HG03159 (cell line): Measurements from ENCODE around the gene PTCH2.
"Not testable (repeated sequence)": the region's sequence is repeated elsewhere in the genome, so short reads cannot be mapped to it uniquely, and the experiment has no call there.

Source experiments
- ATAC-seq: cut with Tn5 transposase; IDR thresholded peaks from one replicate; pipeline ENCODE4 v1.9.1; 2021; ENCODE audit warnings: mild to moderate bottlenecking, moderate library complexity; ENCODE audit not compliant: unreplicated experiment

Gene PTCH2

DNA sequence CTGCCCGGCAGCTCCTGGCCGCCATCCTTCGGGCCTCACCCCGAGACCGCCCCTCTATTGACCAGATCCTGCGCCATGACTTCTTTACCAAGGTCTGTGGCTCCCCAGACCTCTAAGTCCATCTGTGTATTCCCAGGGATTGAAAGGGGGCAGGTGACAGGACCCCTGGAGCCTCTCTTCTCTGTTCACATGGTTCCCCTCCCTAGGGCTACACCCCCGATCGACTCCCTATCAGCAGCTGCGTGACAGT lies 40.1 kb downstream of the PTCH2 start:
- no peak for ATAC-seq

DNA sequence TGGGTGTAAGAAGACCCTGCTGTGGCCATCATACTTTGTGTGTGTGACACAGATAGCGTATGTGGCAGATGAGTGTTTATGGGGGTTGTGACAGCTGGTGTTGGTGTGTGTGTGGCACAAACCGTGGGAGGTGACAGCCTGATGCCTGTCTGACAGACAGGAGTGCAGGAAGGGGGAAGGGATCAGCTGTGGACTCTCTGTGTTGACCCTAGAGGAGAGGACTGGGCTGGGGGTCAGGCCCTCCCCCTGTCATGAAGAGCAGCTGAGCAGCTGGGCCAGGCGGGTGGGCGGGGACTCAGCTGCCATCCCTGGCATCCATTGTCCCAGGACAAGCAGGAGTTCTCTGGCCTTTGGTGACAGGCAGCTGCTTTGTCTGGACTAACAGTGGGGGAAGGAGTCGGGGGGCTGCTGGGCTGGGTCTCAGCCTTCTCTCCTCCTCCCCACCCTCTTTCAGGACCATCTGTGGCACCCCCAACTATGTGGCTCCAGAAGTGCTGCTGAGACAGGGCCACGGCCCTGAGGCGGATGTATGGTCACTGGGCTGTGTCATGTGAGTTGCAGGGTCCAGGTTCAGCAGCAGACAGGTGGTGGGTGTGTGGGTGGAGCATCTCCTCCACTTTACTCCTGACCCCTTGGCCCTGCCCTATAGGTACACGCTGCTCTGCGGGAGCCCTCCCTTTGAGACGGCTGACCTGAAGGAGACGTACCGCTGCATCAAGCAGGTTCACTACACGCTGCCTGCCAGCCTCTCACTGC lies 40.6 kb downstream of the PTCH2 start:
- no peak for ATAC-seq

DNA sequence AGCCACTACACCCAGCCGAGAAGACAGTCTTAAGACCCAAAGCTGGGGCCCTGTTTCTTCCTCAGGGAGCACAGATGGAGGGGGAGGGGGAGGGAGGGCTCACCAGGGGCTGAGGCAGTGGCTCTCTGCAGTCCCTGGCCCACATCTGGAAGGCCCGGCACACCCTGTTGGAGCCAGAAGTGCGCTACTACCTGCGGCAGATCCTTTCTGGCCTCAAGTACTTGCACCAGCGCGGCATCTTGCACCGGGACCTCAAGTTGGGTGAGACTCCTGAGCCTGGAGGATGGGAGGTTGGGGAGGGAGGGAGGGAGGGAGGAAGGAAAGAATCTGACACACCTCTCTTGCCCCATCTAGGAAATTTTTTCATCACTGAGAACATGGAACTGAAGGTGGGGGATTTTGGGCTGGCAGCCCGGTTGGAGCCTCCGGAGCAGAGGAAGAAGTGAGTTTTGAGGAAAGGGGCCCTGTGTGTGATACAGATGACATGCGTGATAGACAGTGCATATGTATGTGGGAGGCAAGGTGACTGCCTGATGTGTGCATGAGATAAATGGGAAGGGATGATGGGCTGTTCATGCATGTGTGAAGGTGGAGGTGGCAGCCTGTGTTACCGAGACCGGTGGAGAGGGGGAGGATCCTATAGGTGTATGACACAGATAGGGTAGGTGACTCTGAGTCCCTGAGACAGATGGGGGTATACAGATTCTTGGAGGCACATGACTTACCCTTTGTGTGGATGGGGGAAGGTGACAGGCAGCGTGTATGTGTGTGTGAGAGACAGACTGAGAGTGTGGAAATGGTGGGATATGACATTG lies 41.4 kb downstream of the PTCH2 start:
- no peak for ATAC-seq

DNA sequence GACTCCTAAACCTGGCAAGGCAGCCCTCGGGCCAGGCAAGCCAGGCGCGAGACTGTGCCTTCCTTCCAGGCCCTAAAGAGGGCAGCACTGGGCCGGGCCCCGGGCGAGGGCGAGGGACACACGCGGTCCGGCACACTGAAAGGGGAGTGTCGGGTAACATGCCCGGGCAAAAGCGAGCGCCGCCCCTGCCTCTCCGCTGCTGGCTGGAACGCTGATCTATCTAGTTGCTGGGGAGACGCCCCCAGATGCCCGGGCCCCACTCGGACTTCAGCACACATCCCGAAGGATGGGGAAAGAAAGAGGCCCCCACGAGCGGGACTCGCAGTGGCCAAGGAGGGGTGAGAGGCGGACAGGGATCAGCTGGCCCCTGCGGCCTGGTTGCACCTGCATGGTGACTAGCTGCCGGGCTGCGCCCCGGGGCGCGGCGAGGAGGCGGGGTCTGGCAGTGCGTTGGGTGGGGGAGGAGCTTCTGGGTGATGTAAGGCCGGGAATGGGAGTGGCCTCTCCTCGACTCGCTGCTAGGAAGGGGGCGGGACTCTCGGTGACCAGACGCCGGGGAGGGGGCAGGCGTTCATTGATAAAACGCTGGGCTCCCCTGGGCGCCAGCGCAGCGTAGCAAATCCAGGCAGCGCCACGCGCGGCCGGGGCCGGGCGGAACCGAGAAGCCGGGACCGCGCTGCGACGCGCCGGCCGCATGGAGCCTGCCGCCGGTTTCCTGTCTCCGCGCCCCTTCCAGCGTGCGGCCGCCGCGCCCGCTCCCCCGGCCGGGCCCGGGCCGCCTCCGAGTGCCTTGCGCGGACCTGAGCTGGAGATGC lies 43.1 kb downstream of the PTCH2 start, which contains the start of gene PLK3:
PLK3 (plus strand) TSS at position 608 of the 815 bp plus-strand sequence; CDS start at position 695, 87 bp downstream.
- ATAC-seq, result peak; percentile 78

DNA sequence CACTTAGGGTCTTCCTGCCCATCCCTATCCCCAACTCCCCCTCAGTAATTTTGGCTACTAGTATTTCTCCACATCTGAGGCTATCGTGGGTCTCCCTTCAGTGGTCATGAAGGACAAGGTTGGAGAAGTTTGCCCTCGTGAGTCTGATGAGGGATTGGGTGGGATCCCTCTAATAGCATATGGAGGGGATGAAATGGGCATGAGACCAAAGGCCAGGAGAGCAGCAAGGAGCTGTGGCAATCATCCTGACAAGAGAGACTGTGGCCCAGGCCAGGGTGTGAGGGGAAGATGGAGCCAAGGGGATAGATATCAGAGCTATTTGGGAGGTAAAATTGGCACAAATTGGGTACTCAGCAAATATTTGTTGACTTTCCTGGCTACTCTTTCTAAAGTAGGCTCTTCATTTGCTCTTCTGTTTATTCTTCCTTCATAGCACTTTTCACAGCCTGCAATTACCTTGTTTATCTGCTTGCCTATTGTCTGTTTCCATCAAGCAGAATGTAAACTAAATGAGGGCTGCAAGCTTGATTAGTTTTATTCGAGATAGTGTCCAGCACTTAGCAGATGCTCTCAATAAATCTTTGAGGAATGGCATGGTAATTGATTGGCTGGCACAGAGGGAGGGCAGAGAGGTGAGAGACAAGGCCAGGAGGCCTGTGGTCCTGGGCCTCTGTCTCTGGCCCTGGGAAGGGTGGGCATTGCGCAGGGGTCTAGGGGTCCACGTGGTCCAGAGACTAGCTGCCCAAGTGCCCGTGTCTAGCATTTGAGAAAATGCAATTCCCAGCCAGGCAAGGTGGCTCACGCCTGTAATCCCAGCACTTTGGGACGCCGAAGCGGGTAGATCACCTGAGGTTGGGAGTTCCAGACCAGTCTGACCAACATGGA lies 44.3 kb downstream of the PTCH2 start:
- ATAC-seq, result no peak

DNA sequence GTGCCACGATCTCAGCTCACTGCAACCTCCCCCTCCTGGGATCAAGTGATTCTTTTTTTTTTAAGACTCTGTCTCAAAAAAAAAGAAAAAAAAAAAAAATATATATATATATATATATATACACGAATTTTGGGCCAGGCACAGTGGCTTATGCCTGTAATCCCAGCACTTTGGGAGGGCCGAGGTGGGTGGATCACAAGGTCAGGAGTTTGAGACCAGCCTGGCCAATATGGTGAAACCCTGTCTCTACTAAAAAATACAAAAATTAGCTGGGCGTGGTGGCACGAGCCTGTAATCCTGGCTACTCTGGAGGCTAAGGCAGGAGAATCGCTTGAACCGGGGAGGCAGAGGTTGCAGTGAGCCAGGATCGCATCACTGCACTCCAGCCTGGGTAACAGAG lies 45.2 kb downstream of the PTCH2 start:
- not testable (repeated sequence) for ATAC-seq

DNA sequence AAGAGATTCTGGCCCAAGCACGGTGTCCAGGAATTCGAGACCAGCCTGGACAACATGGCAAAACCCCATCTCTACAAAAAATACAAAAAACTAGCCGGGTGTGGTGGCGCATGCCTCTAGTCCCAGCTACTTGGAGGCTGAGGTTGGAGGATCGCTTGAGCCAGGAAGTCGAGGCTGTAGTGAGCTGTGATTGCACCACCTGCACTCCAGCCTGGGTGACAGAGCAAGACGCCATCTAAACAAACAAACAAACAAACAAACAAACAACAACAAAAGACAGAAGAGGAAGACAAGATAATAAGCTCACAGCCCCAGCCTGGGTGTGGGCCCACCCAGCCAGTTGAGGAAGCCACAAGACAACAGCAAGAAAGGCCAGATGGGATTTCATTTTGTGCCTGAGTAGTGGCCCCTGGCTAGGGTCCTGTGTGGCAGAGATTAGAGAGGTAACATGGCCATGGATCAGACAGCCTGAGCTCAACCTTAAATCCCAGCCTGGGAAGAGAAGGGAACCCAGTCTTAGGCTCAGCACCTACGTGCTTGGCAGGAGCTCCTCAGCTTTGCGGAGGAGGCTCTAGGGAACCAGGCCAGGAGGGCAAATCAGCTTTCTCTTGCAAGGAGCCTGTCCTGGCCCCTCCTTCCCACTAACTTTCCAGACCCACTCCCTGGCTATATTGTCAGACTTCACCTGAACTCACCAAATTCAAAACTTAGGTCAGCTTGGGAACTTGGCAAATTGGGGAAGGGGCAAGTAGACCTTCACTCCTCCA lies 50.1 kb downstream of the PTCH2 start:
- no peak for ATAC-seq

DNA sequence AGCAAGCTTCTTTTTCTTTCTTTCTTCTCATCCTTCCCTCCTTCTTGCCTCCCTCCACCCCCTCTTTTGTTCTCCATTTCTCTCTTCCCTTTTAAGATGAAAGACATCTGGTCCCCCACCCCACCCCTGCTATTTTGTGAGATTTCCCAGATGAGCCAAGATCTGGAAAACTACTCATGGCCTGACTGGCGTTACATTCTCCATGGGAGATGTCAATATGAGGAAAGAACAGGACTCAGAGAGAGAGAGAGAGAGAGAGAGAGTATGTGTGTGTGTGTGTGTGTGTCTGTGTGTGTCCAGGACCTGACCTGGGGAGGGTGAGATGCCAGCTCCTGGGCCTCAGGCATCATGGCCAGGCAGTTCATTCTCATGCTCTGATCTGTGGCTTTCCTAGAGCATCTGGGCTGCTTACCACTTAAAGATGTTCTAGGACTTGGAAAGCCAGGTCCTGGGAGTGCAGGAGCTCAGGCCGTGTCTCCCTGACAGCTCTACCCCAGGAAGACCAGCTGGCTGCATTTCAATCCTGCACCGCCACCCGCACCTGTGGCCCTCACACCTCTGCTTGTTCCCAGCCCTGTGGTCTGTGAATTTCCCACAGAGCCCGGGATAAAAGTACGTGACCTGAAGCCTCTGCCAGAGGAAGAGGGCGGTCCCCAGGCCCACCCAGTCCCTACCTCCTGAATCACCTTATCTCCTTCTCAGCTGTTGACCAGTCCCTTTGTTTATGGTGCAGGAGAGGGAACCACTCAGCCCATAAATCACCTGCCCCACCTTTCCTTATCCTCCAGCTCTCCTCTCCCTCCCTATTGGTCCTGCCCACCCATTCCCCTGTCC lies 51.9 kb downstream of the PTCH2 start:
- ATAC-seq, result no peak

DNA sequence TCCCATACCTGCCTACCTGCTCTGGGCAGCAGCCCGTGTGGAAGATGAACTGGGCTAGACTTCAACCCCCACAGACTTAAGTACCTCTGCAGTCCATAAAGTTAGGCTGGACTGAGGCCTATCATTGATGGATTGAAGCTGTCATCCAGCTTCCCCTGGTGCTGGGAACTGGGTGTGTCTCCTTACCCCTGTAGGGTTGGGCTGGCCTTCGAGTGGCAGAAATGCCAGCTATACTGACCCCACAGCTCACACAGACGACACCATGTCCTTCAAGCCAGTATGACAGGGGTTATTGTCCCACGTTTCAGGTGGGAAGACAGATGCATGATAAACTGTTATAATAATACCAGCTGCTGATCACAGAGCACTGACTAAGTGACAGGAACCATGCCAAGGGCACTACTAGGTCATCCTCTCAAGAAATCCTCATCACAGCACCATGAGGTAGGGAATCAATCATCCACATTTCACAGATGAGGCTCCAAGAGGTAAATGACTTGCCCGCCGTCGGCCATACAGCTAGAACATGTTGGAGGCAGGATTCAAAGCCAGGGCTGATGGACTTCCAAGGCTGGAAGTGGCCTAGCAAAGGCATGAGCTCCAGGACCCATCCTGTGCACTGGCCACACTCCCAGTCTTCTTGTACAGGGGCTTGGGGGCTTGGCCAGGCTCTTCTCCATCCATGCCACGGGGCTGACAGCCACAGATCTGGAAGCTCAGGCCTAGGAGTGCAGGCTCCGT lies 54.8 kb downstream of the PTCH2 start, which contains the start of gene BEST4:
BEST4 (minus strand) TSS at position 51 of the 741 bp plus-strand sequence. CDS start 465 bp downstream, outside the sequence.
- no peak for ATAC-seq

DNA sequence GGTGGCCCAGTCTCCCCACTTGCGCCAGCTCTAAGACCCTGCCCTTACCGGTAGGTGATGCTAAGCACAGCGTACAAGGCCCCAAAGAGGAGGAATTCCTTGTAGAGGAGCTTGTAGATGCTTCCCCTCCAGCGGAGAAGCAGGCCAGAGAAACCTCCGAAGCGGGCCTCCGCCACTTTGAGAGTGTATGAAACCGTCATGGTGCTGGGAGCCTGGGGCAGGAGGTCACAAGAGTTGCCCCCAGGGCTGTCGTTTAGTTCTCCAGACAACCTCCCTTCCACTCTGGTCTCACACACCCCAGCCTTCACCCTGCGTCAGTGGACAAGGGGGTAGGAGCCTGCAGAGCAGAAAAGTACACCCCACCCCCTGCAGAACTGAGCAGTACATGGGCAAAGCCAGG lies 55.5 kb downstream of the PTCH2 start:
- ATAC-seq, result no peak

DNA sequence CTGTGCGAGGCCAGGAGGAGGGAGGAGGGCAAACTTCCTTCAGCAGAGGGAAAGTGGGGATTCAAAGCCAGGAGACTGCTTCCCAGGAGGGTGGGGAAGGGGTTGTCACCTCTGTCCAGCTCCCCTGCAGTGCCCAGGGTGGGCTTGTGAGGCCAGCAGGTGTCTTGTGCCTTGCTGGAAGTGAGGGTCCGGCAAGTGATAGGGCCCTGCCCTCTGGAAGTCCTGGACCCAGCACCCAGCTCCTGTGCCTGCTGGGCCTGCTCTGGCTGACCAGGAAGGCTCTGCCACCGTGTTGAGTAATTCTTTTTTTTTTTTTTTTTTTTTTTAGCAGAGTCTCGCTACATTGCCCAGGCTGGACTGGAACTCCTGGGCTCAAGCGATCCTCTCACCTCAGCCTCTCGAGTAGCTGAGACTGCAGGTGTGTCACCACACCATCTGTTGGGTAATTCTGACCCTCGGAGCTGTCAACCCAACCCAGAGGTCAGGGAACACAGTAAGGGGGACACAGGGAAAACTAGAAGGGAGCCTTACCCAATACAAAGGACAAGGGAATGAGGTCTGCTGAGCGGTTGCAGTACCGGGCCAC lies 56.1 kb downstream of the PTCH2 start:
- no peak for ATAC-seq

DNA sequence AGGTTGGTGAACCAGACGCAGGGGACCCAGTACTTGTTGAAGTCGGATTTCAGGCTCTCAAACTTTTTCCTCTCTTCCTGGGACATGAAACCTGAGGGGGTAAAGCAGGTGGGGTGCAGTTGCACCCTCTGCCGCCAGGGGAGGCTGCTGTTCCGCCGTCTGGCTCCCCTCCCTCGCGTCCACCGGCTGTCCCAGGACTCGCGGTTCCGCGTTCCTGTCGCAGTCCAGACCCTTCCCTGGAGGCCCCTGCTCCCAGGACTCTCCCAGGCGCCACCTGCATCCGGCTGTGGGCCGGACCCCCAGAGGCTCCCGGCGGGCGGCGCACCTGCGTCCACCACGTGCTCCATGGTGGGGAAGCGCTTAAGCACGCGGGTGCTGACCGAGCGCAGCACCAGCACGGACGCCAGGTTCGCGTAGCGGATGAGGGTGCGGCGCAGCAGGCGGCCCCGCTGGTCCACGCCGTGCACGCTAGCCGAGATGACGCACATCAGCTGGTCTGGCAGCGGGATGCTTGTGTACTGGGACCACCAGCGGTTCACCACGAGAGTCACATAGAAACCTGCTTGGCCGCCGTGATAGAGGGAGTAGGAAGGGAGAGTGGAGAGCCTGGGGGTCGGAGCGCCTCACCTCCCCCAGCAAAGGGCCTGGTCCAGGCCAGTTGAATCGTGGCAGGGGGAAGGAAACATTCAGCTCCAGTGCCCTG lies 56.8 kb downstream of the PTCH2 start:
- peak; percentile 51 for ATAC-seq

DNA sequence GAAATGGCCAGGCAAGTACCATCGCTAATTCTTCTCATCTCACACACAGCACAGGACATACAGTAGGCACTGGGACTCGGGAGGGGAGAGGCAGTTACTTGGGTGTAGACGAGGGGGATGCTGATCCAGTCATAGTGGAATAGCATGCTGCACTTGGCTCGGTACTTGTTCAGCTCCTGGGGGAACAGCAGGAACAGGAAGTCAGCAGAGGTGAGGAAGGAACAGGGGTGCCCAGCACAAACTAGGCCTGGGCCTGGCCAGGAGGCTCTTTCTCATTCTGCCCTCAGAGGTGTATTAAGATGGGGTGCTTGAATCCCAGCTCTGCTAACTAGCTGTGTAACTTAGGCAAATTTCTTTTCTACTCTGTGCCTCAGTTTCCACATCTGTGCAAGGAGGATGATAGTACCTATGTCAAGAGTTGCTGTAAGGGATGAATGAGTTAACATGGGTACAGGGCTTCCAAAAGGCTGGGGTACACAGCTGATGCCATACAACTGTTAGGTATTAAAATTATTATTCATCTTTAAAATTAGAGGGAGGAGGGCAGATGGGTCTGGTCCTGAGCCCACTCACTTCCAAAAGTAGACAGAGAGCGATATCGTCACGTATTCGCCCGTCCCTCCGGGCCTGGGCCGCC lies 57.4 kb downstream of the PTCH2 start:
- ATAC-seq, result no peak

DNA sequence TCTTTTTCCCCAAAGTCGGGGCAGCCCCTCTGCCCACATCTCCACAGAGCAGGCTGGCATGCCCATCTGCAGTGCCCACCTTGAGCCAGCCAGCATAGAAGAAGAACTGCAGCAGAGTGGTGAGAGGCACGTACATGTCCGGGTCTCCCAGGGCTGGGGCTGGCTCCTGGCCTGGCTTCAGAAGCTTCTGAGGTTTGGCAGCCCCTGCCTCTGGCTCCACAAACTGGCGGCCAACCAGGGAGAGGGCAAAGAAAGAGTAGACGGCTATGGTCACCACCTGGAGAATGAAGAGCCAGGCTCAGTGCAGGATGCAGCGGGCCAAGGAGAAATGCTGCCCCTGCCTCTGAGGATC lies 58.0 kb downstream of the PTCH2 start:
- no peak for ATAC-seq

DNA sequence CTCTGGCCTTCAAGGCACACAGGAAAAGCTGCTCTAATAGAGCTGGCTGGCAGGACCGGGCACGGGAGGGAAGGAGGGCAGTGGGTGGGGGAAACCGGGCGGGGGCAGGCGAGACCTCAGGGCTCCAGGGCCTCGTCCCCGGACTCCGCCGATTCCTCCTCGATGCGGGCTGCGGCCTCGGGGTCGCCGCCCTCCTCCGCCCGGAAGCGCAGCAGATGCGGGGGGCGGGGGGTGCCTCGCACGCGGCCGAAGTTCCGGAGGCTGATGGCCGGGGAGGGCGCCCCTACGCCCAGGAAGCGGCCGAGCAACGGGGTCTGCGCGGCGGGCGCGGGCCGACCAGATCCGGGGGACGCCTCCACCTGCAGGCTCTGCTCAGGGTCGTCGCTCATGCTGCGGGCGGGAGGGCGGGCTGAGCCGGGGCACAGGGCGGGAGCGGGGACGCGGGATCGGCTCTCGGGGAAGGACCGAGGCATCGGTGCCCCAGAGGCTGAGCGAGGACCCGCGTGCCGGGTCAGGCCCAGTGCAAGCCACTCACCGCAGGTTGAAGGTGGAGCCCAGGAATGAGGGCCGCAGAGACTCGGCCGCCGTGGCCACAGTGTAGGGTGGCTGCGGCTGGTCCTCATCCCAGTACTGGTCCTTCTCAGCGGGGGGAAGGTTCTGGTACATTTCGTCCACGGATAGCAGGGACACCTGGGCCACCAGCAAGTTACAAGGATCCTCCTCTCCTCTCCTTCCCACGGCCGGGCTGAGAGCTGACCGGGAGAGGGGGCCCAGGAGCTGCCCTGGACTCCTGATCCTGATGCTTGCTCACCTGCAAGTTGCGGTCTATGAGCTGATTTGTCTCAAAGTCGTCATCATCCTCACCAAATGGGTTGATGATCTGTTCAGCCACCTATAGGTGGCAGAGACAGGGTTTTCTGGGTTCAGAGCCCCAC lies 58.7 kb downstream of the PTCH2 start:
- no peak for ATAC-seq

DNA sequence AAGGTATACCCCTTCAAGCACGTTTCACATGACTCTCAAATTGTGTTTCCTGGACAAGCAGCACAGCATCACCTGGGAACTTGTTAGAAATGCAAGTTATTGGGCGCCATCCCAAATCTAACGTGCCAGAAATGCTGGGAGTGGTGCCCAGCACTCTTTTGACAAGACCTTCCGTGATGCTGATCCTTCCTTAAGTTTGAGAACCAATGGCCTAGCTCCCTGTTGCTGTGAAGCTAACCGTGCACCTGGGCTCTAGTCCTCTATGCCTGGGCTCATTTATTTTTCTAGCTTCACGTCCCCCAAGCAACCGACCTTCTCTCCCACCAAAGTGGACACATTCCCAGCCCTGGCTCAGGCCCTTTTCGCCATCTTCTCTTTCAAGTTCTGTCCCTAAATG lies 59.4 kb downstream of the PTCH2 start:
- no peak for ATAC-seq
